HEK293 (cell line): ENCODE data around the gene MSL3B.

ENCODE experiments used
- CTCF ChIA-PET: fragments of 350-600 bp; formaldehyde crosslinking; extraction: SDS; loops from one replicate; lab custom pipeline; 2021; ENCODE audit warnings: antibody characterized with exemption; lab: Yijun Ruan, JAX
- POLR2A ChIA-PET: fragments of 300-600 bp; formaldehyde crosslinking; extraction: SDS; loops from one replicate; lab custom pipeline; 2020; ENCODE audit warnings: antibody characterized with exemption, inconsistent platforms; lab: Yijun Ruan, JAX
- H3K27ac ChIP-seq: fragments of 200-500 bp; sonication (Bioruptor generic); 2 replicates; pipeline ENCODE4 v1.5.1; 2014; ENCODE audit warnings: low read depth, low read length, control low read depth, inconsistent platforms; ENCODE audit errors: extremely low read depth
- H3K36me3 ChIP-seq, 2 experiments: fragments of 200-500 bp in 1 of 2; sonication (Bioruptor generic) in 1 of 2; 1 replicate in 1 of 2; 2 replicates in 1 of 2; pipeline ENCODE4 v1.5.1; 2014 to 2017; ENCODE audit warnings: inconsistent platforms in 2 of 2, low read length in 2 of 2; ENCODE audit not compliant: control insufficient read depth in 2 of 2, insufficient read depth in 1 of 2
- H3K4me1 ChIP-seq: fragments of 200-500 bp; sonication (Bioruptor generic); 2 replicates; pipeline ENCODE4 v1.5.1; 2014; ENCODE audit warnings: mild to moderate bottlenecking, low read length, inconsistent platforms; ENCODE audit not compliant: control insufficient read depth, insufficient read depth
- H3K4me3 ChIP-seq: 2 replicates; pipeline ENCODE4 v1.5.1; 2011; ENCODE audit warnings: low read depth, mild to moderate bottlenecking, control low read depth, low read length, moderate library complexity
- H3K9me3 ChIP-seq: fragments of 200-500 bp; sonication (Bioruptor generic); 2 replicates; pipeline ENCODE4 v1.5.1; 2014; ENCODE audit warnings: low read depth, low read length, inconsistent platforms; ENCODE audit not compliant: control insufficient read depth, insufficient read depth
- AEBP2 ChIP-seq: fragments of 450-650 bp; formaldehyde crosslinking; IDR thresholded peaks from 2 replicates; pipeline ENCODE4 v1.5.1; 2016; ENCODE audit warnings: missing biosample characterization, missing genetic modification characterization, borderline replicate concordance
- GLIS1 ChIP-seq: fragments of 450-650 bp; formaldehyde crosslinking; IDR thresholded peaks from 2 replicates; pipeline ENCODE4 v1.5.1; 2016; ENCODE audit warnings: missing biosample characterization, missing genetic modification characterization
- HIC1 ChIP-seq: fragments of 450-650 bp; formaldehyde crosslinking; IDR thresholded peaks from 2 replicates; pipeline ENCODE4 v1.5.1; 2016; ENCODE audit warnings: missing biosample characterization, missing genetic modification characterization
- HOXC10 ChIP-seq: sonication (generic); formaldehyde crosslinking; IDR thresholded peaks from 2 replicates; pipeline ENCODE4 v1.8.1; 2023; ENCODE audit warnings: mild to moderate bottlenecking, missing genetic modification reagents
- INSM2 ChIP-seq: fragments of 450-650 bp; formaldehyde crosslinking; IDR thresholded peaks from 2 replicates; pipeline ENCODE4 v1.5.1; 2016; ENCODE audit warnings: missing biosample characterization, missing genetic modification characterization
- MYNN ChIP-seq: fragments of 450-650 bp; formaldehyde crosslinking; IDR thresholded peaks from 2 replicates; pipeline ENCODE4 v1.5.1; 2016; ENCODE audit warnings: missing biosample characterization, missing genetic modification characterization, borderline replicate concordance
- ZNF214 ChIP-seq: fragments of 450-650 bp; formaldehyde crosslinking; IDR thresholded peaks from 2 replicates; pipeline ENCODE4 v1.5.1; 2017; ENCODE audit warnings: missing biosample characterization, mild to moderate bottlenecking, missing genetic modification characterization, borderline replicate concordance
- ZNF239 ChIP-seq: fragments of 450-650 bp; formaldehyde crosslinking; IDR thresholded peaks from 2 replicates; pipeline ENCODE4 v1.5.1; 2016; ENCODE audit warnings: missing biosample characterization, missing genetic modification characterization
- ZNF26 ChIP-seq: fragments of 450-650 bp; formaldehyde crosslinking; IDR thresholded peaks from 2 replicates; pipeline ENCODE4 v1.5.1; 2016; ENCODE audit warnings: missing biosample characterization, missing genetic modification characterization
- ZNF266 ChIP-seq: fragments of 450-650 bp; formaldehyde crosslinking; IDR thresholded peaks from 2 replicates; pipeline ENCODE4 v1.5.1; 2016; ENCODE audit warnings: missing biosample characterization, missing genetic modification characterization, low read depth
- ZNF274 ChIP-seq, 2 experiments: fragments of 200-500 bp in 1 of 2; fragments of 450-650 bp in 1 of 2; sonication (Bioruptor generic) in 1 of 2; formaldehyde crosslinking in 1 of 2; IDR thresholded peaks; 2 replicates each; pipeline versions ENCODE4 v1.5.1 to v1.6.1; 2014 to 2016; ENCODE audit warnings: borderline replicate concordance in 1 of 2, inconsistent platforms in 1 of 2, low read length in 1 of 2, missing biosample characterization in 1 of 2, missing genetic modification characterization in 1 of 2
- ZNF350 ChIP-seq: fragments of 450-650 bp; formaldehyde crosslinking; IDR thresholded peaks from 2 replicates; pipeline ENCODE4 v1.5.0; 2017; ENCODE audit warnings: missing biosample characterization, mild to moderate bottlenecking, missing genetic modification characterization
- ZNF354C ChIP-seq: fragments of 450-650 bp; formaldehyde crosslinking; IDR thresholded peaks from 2 replicates; pipeline ENCODE4 v1.5.1; 2016; ENCODE audit warnings: missing biosample characterization, missing genetic modification characterization, low read depth, borderline replicate concordance
- ZNF394 ChIP-seq: fragments of 450-650 bp; formaldehyde crosslinking; IDR thresholded peaks from 2 replicates; pipeline ENCODE4 v1.5.1; 2016; ENCODE audit warnings: missing biosample characterization, missing genetic modification characterization, mild to moderate bottlenecking, moderate library complexity, borderline replicate concordance
- ZNF449 ChIP-seq: fragments of 450-650 bp; formaldehyde crosslinking; IDR thresholded peaks from 2 replicates; pipeline ENCODE4 v1.5.1; 2017; ENCODE audit warnings: missing biosample characterization, mild to moderate bottlenecking, missing genetic modification characterization, moderate library complexity
- ZNF48 ChIP-seq: fragments of 450-650 bp; formaldehyde crosslinking; IDR thresholded peaks from 2 replicates; pipeline ENCODE4 v1.5.1; 2016; ENCODE audit warnings: missing biosample characterization, missing genetic modification characterization
- ZNF529 ChIP-seq: fragments of 450-650 bp; formaldehyde crosslinking; IDR thresholded peaks from 2 replicates; pipeline ENCODE4 v1.5.1; 2017; ENCODE audit warnings: missing genetic modification characterization, missing biosample characterization; ENCODE audit not compliant: insufficient replicate concordance
- ZNF560 ChIP-seq: fragments of 450-650 bp; formaldehyde crosslinking; IDR thresholded peaks from 2 replicates; pipeline ENCODE4 v1.5.1; 2017; ENCODE audit warnings: missing biosample characterization, missing genetic modification characterization, borderline replicate concordance
- ZNF639 ChIP-seq: fragments of 450-650 bp; formaldehyde crosslinking; IDR thresholded peaks from 2 replicates; pipeline ENCODE4 v1.5.1; 2016; ENCODE audit warnings: missing biosample characterization, missing genetic modification characterization
- ZNF654 ChIP-seq: fragments of 450-650 bp; formaldehyde crosslinking; IDR thresholded peaks from 2 replicates; pipeline ENCODE4 v1.5.1; 2016; ENCODE audit warnings: low read depth, missing biosample characterization, missing genetic modification characterization
- ZNF660 ChIP-seq: fragments of 450-650 bp; IDR thresholded peaks from 2 replicates; pipeline ENCODE4 v1.5.1; 2018; ENCODE audit warnings: missing biosample characterization, mild to moderate bottlenecking, missing genetic modification characterization
- ZNF677 ChIP-seq: fragments of 450-650 bp; IDR thresholded peaks from 2 replicates; pipeline ENCODE4 v1.5.0; 2018; ENCODE audit warnings: missing biosample characterization, mild to moderate bottlenecking, missing genetic modification characterization, moderate library complexity
- ZNF837 ChIP-seq: fragments of 450-650 bp; formaldehyde crosslinking; IDR thresholded peaks from 2 replicates; pipeline ENCODE4 v1.5.1; 2016; ENCODE audit warnings: missing biosample characterization, missing genetic modification characterization
- ZSCAN23 ChIP-seq: fragments of 450-650 bp; formaldehyde crosslinking; IDR thresholded peaks from 2 replicates; pipeline ENCODE4 v1.5.1; 2016; ENCODE audit warnings: missing biosample characterization, missing genetic modification characterization

The MSL3B gene

GRCh38 chr2:233817361-233817911, 50.8 kb downstream of the MSL3B start:
- Histone ChIP-seq H3K36me3 (no peaks in the 10 kb centered on the region), H3K27ac (no peak overlapping the region), H3K4me3 (no peak overlapping the region), H3K4me1 (peaks cover 5% of the 10 kb centered on the region; the same call in 1 of the 2 replicates), H3K9me3 (no peaks in the 10 kb centered on the region)
- TF ChIP-seq ZNF26: no peak
- no peak for TF ChIP-seq ZNF677 (tag by site-specific recombination)
- no peak for TF ChIP-seq AEBP2 (tag by site-specific recombination)
- no peak for TF ChIP-seq ZNF660 (tag by site-specific recombination)
- no peak for TF ChIP-seq ZNF639 (tag by site-specific recombination)
- no peak for TF ChIP-seq ZNF560 (tag by site-specific recombination)
- TF ChIP-seq ZNF654 (tag by site-specific recombination): no peak
- no peak for TF ChIP-seq MYNN (tag by site-specific recombination)
- TF ChIP-seq ZNF529 (tag by site-specific recombination): no peak
- no peak for TF ChIP-seq ZSCAN23 (tag by site-specific recombination)
- CTCF ChIA-PET: interaction anchor here (1.1 kb wide), 1 partner anchor 764 kb away, joined by 3 read pairs; no protein-coding TSS in a partner anchor
- POLR2A ChIA-PET: no interaction called here

- Histone ChIP-seq H3K4me1 (peaks cover 5% of the 10 kb centered on the region; the same call in 1 of the 2 replicates), H3K36me3 (no peaks in the 10 kb centered on the region), H3K27ac (no peak overlapping the region), H3K4me3 (no peak overlapping the region), H3K9me3 (no peaks in the 10 kb centered on the region)
- ChIA-PET POLR2A (no interaction called here), CTCF (no interaction called here)
- TF ChIP-seq HIC1 (no peak), ZNF239 (tag by site-specific recombination) (no peak), ZNF214 (tag by site-specific recombination) (no peak), HOXC10 (CRISPR knock-in tag) (no peak), ZNF350 (tag by site-specific recombination) (no peak), ZNF266 (tag by site-specific recombination) (no peak), ZNF274 (IDR thresholded peaks at IDR 0.05; ENCODE audit: low read length) (no peak), ZNF274 (tag by site-specific recombination; IDR thresholded peaks at IDR 0.05; ENCODE audit: borderline replicate concordance) (no peak), ZNF354C (tag by site-specific recombination) (no peak), ZNF837 (no peak), INSM2 (tag by site-specific recombination) (no peak), ZNF394 (tag by site-specific recombination) (no peak), GLIS1 (tag by site-specific recombination) (no peak), ZNF48 (tag by site-specific recombination) (no peak), ZNF449 (tag by site-specific recombination) (no peak)
These were observed 51.4 kb downstream of the MSL3B start for GRCh38 chr2:233816771-233817170.
